UCSD-AML1 (cell line): ENCODE measurements around the gene BRK1.
"Not testable (repeated sequence)": the region's sequence is repeated elsewhere in the genome, so short reads cannot be mapped to it uniquely, and the experiment has no call there.

Experiments
- DNase-seq: peaks from one replicate; lab custom pipeline; 2025; ENCODE audit not compliant: unreplicated experiment; lab: John Stamatoyannopoulos, UW

The BRK1 gene

DNA sequence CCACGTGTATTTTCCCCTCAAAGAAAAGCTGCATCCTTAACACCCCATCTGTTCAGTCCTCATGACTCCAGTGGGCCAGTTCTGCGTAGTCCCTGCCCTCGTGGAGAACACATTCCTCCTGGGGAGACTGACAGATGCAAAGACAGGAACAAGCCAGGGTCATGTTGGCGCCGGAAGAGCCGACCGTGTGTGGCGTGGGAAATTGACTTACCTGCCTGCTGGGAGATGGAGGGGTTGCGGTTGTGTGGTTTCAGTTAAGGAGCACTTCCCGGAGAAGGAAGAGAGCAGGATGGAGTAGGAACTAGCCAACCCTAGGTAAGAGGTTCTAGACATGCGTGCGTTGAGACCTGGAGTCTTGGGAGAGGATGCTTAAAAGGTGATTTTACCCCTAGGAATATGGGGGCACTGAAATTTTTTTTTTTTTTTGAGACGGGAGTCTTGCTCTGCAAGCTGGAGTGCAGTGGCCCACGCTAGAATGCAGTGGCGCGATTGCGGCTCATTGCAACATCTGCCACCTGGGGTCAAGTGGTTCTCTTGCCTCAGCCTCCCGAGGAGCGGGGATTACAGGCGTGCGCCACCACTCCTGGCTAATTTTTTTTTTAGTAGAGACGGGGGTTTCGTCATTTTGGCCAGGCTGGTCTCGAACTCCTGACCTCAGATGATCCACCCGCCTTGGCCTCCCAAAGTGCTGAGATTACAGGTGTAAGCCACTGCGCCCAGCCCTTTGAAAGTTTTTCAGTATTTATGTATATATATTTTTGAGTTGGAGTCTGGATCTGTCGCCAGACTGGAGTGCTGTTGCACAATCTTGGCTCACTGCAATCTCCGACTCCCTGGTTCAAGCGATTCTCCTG lies 27.5 kb downstream of the BRK1 start:
- peak; percentile 45 for DNase-seq

DNA sequence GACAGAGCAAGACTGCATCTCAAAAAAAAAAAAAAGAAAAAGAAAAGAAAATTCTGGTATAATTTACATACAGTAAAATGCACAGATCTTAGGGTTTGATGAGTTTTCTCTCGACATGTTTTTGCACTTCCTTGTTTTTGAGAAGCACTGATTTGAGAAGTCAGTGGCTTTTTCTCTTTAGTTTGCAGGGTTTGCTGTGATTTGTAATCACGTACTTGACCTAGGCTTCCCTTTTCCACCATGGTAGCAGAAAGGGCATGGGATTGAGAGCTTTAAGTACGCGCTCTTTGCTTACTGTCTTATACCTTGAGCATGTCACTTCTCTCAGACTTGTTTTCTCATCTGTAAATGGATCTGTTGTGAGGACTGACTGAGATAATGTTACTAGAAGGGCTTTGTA lies 30.2 kb downstream of the BRK1 start:
- DNase-seq: no peak

- no peak for DNase-seq
Measured at GRCh38 chr3:10149226-10149625, 33.8 kb downstream of the BRK1 start.

DNA sequence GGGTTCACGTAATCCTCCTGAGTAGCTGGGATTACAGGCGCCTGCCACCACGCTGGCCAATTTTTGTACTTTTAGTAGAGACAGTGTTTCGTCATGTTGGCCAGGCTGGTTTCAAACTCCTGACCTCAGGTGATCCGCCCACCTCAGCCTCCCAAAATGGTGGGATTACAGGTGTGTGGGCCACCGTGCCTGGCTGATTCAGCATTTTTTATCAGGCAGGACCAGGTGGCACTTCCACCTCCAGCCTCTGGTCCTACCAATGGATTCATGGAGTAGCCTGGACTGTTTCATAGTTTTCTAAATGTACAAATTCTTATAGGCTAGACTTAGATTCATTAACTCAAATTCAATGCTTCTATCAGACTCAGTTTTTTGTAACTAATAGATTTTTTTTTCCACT lies 35.5 kb downstream of the BRK1 start:
- no peak for DNase-seq

- DNase-seq: no peak
Measured at GRCh38 chr3:10154335-10155122, 39.1 kb downstream of the BRK1 start.

DNA sequence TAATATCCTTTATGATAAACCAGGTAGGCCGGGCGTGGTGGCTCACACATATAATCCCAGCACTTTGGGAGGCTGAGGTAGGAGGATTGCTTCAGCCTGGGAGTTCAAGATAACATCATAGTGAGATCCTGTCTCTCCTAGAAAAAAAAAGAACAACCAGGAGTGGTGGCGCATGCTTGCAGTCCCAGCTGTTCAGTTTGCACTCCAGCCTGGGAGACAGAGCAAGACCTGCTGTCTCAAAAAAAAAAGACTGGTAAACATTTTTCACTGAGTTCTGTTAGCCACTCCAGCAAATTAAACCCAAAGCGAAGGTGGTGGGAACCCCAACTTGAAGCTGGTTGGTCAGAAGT lies 39.6 kb downstream of the BRK1 start:
- no peak for DNase-seq

- DNase-seq: no peak
Measured at GRCh38 chr3:10155658-10156057, 40.2 kb downstream of the BRK1 start.

DNA sequence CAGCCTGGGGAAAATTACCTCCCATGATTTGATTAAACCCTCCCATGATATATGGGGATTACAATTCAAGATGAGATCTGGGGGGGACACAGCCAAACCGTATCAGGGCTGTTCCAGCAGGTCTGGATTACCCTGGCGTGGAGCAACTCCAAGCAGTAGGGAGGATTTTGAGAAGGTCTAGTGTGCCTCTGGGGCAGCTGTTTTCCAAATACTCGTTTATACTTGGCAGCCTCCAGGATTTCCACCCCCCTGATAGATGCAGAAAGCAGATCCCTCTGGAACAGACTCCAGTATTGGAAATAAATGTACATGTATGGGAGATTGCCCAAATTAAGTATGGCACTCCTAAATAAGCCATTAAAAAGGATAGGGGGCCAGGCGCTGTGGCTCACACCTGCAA lies 41.6 kb downstream of the BRK1 start:
- DNase-seq: no peak

- DNase-seq: not testable (repeated sequence)
Measured at GRCh38 chr3:10158555-10158954, 43.1 kb downstream of the BRK1 start.

DNA sequence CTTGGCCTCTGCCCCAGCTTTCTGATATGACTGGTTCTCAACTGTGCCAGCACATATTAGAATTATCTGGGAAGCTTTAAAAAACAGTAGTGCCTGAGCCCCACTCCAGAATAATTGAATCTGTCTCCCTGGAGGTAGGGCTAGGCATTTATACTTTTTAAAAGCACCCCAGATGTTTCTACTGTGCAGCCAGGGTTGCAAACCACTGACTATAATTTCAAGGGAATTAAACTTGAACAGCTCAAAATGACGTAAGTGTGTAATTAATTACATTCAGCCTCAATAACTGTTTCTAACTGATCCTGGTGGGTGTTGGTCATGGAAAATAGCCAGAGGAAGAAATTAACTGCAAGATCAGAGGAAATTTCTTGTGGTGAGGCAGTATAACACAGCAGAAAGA lies 44.9 kb downstream of the BRK1 start:
- no peak for DNase-seq

DNA sequence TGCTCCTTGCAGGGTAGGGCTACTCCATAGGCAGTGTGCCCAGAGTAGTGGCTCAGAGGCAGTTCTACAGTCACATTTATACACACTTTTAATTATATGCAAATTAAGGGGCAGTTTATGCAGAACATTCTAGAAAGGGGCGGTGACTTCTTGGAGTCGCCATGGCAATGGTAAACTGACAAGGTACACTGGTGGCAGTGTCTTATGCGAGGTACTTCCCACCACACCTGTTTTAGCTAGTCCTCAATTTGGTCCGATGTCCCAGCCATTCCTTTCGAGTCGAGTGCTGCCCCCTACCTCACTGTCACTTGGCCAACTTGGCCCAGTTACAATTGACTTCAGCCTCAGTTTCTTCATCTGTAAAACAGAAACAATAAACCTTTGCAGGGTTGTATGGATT lies 45.5 kb downstream of the BRK1 start:
- DNase-seq: no peak

GRCh38 chr3:10162185-10162584 lies 46.7 kb downstream of the BRK1 start:
- no peak for DNase-seq

DNA sequence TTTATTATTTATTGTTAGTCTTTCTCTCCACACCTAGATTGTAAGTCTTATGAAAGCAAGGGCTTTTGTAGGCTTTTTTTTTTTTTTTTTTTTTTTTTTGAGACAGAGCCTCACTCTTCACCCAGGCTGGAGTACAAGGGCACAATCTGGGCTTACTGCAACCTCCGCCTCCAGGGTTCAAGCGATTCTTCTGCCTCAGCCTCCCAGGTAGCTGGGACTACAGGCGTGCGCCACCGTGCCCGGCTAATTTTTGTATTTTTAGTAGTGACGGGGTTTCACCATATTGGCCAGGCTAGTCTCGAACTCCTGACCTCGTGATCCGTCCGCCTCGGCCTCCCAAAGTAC lies 48.7 kb downstream of the BRK1 start:
- DNase-seq: not testable (repeated sequence)

DNA sequence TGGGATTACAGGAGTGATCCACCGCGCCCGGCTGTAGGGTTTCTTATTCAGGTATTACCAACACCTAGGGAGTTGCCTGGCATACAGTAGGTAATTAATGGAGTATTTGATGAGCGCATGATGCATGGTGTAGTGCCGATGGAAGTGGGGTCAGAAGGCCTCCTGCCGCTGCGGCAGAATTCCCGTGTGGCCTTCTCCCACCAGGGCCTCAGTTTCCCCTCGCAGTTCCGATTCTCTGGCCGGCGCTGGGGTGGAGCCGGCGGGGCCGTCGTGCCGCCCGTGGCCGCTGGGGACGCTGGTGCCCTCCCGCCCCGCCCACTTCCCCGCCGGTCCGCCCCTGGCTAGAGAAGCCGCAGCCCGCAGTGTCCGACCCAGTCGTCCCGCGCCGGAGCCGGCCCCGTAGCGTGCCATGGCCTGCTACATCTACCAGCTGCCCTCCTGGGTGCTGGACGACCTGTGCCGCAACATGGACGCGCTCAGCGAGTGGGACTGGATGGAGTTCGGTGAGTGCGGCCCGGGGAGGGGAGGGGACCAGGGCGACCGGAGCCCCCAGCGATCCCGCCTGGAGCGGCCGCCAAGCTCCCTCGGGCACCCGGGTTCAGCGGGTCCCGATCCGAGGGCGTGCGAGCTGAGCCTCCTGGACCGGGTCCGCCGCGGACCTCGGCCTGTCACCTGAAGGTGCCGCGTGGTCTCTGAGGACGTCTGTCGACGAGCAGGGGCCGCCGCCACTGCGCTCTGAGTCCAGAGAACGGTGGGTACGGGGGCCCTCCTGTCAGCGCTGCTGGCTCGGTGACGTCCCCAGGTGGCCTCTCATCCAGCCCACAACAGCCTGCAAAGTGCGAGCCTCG lies 49.3 kb downstream of the BRK1 start, which contains the start of gene IRAK2:
TSS of gene IRAK2 (plus strand) at position 374 of the 848 bp plus-strand sequence. CDS start at position 410, 36 bp downstream.
- peak; percentile 70 for DNase-seq

- DNase-seq: no peak
Measured at GRCh38 chr3:10166213-10166604, 50.7 kb downstream of the BRK1 start.

- no peak for DNase-seq
Measured at GRCh38 chr3:10169000-10169496, 53.6 kb downstream of the BRK1 start.

DNA sequence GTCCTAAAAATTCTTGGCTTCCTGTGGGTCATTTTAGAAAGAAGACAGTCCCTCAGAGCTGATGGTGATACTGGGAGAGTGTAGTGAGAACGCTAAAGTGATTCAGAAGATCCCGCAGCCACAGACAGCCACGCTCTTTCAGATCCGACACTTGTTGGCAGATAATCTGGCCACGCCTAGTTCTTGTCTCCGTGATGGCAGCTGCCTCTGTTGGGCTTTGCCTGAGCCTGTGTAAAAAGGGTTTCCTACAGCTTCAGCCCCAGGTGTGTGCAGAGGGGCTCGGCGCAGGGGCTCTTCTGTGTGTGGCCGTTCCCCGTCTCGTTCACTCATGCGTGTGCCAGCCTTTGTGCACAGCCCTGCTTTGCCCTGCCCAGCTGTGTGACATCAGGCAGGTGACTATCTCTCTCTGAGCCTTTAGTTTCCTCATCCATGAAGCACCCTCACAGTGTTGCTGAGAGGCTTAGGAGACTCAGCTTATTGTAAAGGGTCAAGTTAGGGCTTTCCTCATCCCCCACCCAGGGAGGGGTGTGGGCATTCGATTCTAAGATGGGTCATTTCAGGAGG lies 55.5 kb downstream of the BRK1 start:
- no peak for DNase-seq

DNA sequence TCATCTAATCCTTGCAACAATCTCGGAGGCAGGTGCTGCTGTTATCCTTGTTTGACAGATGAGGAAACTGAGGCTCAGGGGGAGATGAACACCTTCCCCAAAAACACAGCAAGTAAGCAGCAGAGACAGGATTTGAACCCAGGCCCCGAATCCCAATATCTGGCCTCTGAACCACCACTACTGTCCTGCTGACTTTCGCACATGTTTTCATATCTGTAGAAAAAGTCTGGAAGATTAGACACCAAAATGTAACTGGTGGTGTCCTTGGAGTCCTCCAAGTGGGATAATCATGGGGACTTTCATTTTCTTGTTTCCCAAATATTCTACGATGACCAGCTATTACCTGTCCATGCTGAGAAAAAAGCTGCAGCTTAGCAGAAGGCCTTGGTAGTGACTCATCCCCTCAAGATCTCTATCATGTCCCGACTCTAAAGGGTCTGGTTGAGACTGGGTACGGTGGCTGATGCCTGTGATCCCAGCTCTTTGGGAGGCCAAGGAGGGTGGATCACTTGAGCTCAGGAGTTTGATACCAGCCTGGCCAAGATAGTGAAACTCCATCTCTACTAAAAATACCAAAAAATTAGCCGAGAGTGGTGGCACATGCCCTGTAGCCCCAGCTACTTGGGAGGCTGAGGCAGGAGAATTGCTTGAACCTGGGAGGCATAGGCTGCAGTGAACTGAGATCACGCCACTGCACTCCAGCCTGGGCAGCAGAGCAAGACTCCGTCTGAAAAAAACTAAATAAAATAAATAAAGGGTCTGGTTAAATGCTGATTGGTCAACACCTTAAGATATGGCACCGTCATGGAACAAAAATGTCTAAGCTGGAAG lies 57.8 kb downstream of the BRK1 start:
- no peak for DNase-seq

DNA sequence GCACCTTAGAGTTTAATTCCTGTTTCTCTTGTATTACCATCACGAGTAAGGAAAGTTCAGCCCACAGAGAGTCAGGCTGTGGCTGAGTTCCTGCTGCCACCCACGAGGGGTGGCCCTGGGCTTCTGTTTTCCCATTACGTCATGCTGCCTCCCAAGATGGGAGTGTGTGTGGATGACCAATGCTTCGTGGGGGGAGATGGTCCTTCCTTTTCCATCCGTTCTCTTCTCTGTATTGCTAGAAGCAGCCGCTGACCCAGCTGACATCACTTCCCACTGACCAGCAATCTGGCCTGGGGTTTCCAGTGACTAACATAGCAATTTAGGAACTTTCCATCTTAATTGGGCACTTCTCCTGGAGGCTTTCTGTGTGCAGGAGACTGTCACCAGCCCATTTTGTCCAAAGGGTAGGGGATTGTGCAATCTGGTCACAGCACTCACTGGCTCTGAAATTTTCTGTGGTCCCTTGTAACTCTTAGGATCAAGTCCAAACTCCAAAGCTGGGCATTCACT lies 58.5 kb downstream of the BRK1 start:
- DNase-seq: peak; percentile 68

- not testable (repeated sequence) for DNase-seq
Measured at GRCh38 chr3:10175334-10175733, 59.9 kb downstream of the BRK1 start.
